ENCODE data around the gene HIGD1C. TPM values are rescaled to one million over a fixed set of nuclear protein-coding genes. Genes with fewer than 3 reads are reported as not detected.

HIGD1C gene
- total and polyA plus RNA-seq, 2 of the 8 experiments (the other 6 are each of a cell fraction or from before 2014, with no cell fraction given), result not detected

DNA sequence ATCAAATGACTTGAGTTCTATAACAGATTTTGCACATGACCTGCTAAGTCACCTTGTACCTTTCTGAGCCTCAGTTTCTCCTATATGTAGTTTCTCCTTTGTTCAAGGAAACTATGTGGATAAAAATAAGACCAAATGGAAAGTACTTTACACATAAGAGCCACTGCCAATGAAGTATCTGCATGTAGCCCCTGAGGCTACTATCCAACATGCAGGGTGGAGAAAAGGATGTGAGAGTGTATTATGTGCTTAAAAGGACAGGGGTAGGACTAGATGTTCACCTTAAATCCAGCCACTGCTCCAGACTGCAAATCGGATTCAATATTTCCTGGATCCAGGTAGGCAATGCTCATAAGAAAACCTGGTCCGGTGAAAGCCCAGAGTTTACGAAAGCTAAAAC, 52.7 kb downstream of the HIGD1C start (continued):
- no peak for TF ChIP-seq SRF (IDR thresholded peaks at IDR 0.05; ENCODE audit: low read depth, low read length)
- no peak for TF ChIP-seq YY1 (IDR thresholded peaks at IDR 0.05; ENCODE audit: low read depth, low read length)

Data from H1 (cell line).